H9 (cell line): ENCODE data around the gene PXDN. TPM values are rescaled to one million over a fixed set of nuclear protein-coding genes. Genes with fewer than 3 reads are reported as not detected.

Experiments used
- DNase-seq: peaks from one replicate; pipeline ENCODE4 v3.0.0-alpha.2; 2017
- H2AFZ ChIP-seq: one replicate; pipeline ENCODE4 v1.6.1; 2013; ENCODE audit warnings: mild to moderate bottlenecking, low read length, control low read depth, moderate library complexity
- H2AK5ac ChIP-seq: 2 replicates; pipeline ENCODE4 v1.6.1; 2013; ENCODE audit warnings: low read length, control low read depth, mixed read lengths; ENCODE audit not compliant: insufficient read length
- H2BK120ac ChIP-seq: one replicate; pipeline ENCODE4 v1.6.1; 2013; ENCODE audit warnings: low read depth, mild to moderate bottlenecking, low read length, control low read depth, inconsistent platforms; ENCODE audit not compliant: poor library complexity, severe bottlenecking
- H2BK12ac ChIP-seq: 2 replicates; pipeline ENCODE4 v1.6.1; 2013; ENCODE audit warnings: low read length, control low read depth, mixed read lengths, low read depth; ENCODE audit not compliant: insufficient read length
- H2BK15ac ChIP-seq: 2 replicates; pipeline ENCODE4 v1.6.1; 2013; ENCODE audit warnings: low read depth, low read length, control low read depth
- H2BK20ac ChIP-seq: one replicate; pipeline ENCODE4 v1.6.1; 2013; ENCODE audit warnings: low read depth, mild to moderate bottlenecking, low read length, control low read depth, inconsistent platforms; ENCODE audit not compliant: poor library complexity, severe bottlenecking
- H2BK5ac ChIP-seq: 2 replicates; pipeline ENCODE4 v1.6.1; 2013; ENCODE audit warnings: low read length, control low read depth, mixed read lengths; ENCODE audit not compliant: insufficient read length
- H3K14ac ChIP-seq: 2 replicates; pipeline ENCODE4 v1.6.1; 2013; ENCODE audit warnings: low read length, control low read depth; ENCODE audit not compliant: insufficient read depth
- H3K18ac ChIP-seq: 2 replicates; pipeline ENCODE4 v1.6.1; 2013; ENCODE audit warnings: low read depth, mild to moderate bottlenecking, mixed read lengths, low read length, control low read depth; ENCODE audit not compliant: insufficient read length
- H3K23ac ChIP-seq: 2 replicates; pipeline ENCODE4 v1.6.1; 2013; ENCODE audit warnings: low read length, control low read depth, mixed read lengths, low read depth; ENCODE audit not compliant: insufficient read length
- H3K23me2 ChIP-seq: 2 replicates; pipeline ENCODE4 v1.6.1; 2013; ENCODE audit warnings: low read depth, mild to moderate bottlenecking, mixed read lengths, low read length, control low read depth; ENCODE audit not compliant: insufficient read length, poor library complexity, severe bottlenecking
- H3K27ac ChIP-seq: 2 replicates; pipeline ENCODE4 v1.5.1; 2013; ENCODE audit warnings: low read length, control low read depth, mixed read lengths, low read depth; ENCODE audit not compliant: insufficient read length
- H3K27me3 ChIP-seq: 2 replicates; pipeline ENCODE4 v1.6.1; 2013; ENCODE audit warnings: low read length, control low read depth, inconsistent platforms; ENCODE audit not compliant: insufficient read depth
- H3K4ac ChIP-seq: 2 replicates; pipeline ENCODE4 v1.6.1; 2013; ENCODE audit warnings: low read depth, mild to moderate bottlenecking, control low read depth, inconsistent platforms, low read length, moderate library complexity
- H3K4me1 ChIP-seq: 2 replicates; pipeline ENCODE4 v1.6.1; 2013; ENCODE audit warnings: low read length, control low read depth, inconsistent platforms; ENCODE audit not compliant: insufficient read depth
- H3K4me2 ChIP-seq: 2 replicates; pipeline ENCODE4 v1.6.1; 2013; ENCODE audit warnings: low read length, control low read depth, mixed read lengths; ENCODE audit not compliant: insufficient read length, insufficient read depth
- H3K56ac ChIP-seq: 2 replicates; pipeline ENCODE4 v1.6.1; 2013; ENCODE audit warnings: low read depth, mild to moderate bottlenecking, mixed read lengths, low read length, control low read depth; ENCODE audit not compliant: insufficient read length
- H3K79me1 ChIP-seq: 2 replicates; pipeline ENCODE4 v1.6.1; 2013; ENCODE audit warnings: low read depth, mild to moderate bottlenecking, moderate library complexity, low read length, control low read depth, inconsistent platforms; ENCODE audit not compliant: insufficient read depth, poor library complexity, severe bottlenecking
- H3K79me2 ChIP-seq: 2 replicates; pipeline ENCODE4 v1.6.1; 2013; ENCODE audit warnings: low read length, control low read depth, inconsistent platforms; ENCODE audit not compliant: insufficient read depth
- H3K9ac ChIP-seq: 2 replicates; pipeline ENCODE4 v1.6.1; 2013; ENCODE audit warnings: low read length, control low read depth, mixed read lengths; ENCODE audit not compliant: insufficient read length; ENCODE audit errors: extremely low read depth
- H3K9me3 ChIP-seq: one replicate; pipeline ENCODE4 v1.6.1; 2013; ENCODE audit warnings: low read depth, low read length, inconsistent platforms; ENCODE audit not compliant: control insufficient read depth
- H3T11ph ChIP-seq: one replicate; pipeline ENCODE4 v1.6.1; 2013; ENCODE audit warnings: mild to moderate bottlenecking, low read length, control low read depth, inconsistent platforms
- H4K20me1 ChIP-seq: one replicate; pipeline ENCODE4 v1.6.1; 2013; ENCODE audit not compliant: control insufficient read depth, insufficient read length, insufficient read depth
- H4K5ac ChIP-seq: 2 replicates; pipeline ENCODE4 v1.6.1; 2013; ENCODE audit warnings: low read depth, mild to moderate bottlenecking, mixed read lengths, low read length, control low read depth; ENCODE audit not compliant: insufficient read length
- H4K8ac ChIP-seq: replicated peaks from 2 replicates; pipeline ENCODE4 v1.6.1; 2013; ENCODE audit warnings: low read length, control low read depth, mixed read lengths, low read depth; ENCODE audit not compliant: insufficient read length
- H4K91ac ChIP-seq: 2 replicates; pipeline ENCODE4 v1.6.1; 2013; ENCODE audit warnings: low read depth, mild to moderate bottlenecking, moderate library complexity, mixed read lengths, low read length, control low read depth; ENCODE audit not compliant: insufficient read length
- H3K27ac Mint-ChIP-seq, 3 experiments: 2 replicates in 2 of 3; 3 replicates in 1 of 3; pipeline ENCODE4 v1.8.0; 2020 to 2021; ENCODE audit warnings: mixed read lengths in 3 of 3, mild to moderate bottlenecking in 1 of 3, moderate library complexity in 1 of 3
- H3K27me3 Mint-ChIP-seq: 2 replicates; pipeline ENCODE4 v1.8.0; 2021; ENCODE audit warnings: low read depth, mild to moderate bottlenecking, moderate library complexity, mixed read lengths
- H3K36me3 Mint-ChIP-seq, 3 experiments: 2 replicates in 2 of 3; 3 replicates in 1 of 3; pipeline ENCODE4 v1.8.0; 2020 to 2021; ENCODE audit warnings: low read depth in 3 of 3, mixed read lengths in 3 of 3; ENCODE audit not compliant: insufficient read depth in 1 of 3
- H3K4me1 Mint-ChIP-seq, 2 experiments: 2 replicates each; pipeline ENCODE4 v1.8.0; 2020; ENCODE audit warnings: mixed read lengths in 2 of 2
- H3K4me3 Mint-ChIP-seq, 2 experiments: 2 replicates in 1 of 2; 3 replicates in 1 of 2; pipeline ENCODE4 v1.8.0; 2020 to 2021; ENCODE audit warnings: mild to moderate bottlenecking in 2 of 2, mixed read lengths in 2 of 2, moderate library complexity in 1 of 2
- H3K9me3 Mint-ChIP-seq, 2 experiments: 2 replicates in 1 of 2; 3 replicates in 1 of 2; pipeline ENCODE4 v1.8.0; 2020; ENCODE audit warnings: mild to moderate bottlenecking in 2 of 2, mixed read lengths in 2 of 2, moderate library complexity in 1 of 2
- WGBS: extraction: QIAGEN DNeasy Blood & Tissue Kit; methylation state at CpG from one replicate; pipeline ENCODE4 v1.1.7; 2013; ENCODE audit warnings: missing lambda C conversion rate, low lambda C conversion rate, mixed read lengths; ENCODE audit not compliant: insufficient read length; ENCODE audit errors: extremely low coverage; 5-methylcytosine and 5-hydroxymethylcytosine counted together
- total RNA-seq: library from RNA; stranded (reverse); gene quantifications from 2 replicates; pipeline ENCODE4 v1.2.1, GENCODE V29; 2021
- TF ChIP-seq, protein P1 (sequence below): fragments of 200-600 bp; sonication (generic); conservative IDR thresholded peaks from 3 replicates; pipeline ENCODE4 v1.8.0; 2021; ENCODE audit warnings: antibody characterized with exemption, mild to moderate bottlenecking

The PXDN gene
- total RNA-seq, 1 experiment from 2014 or later, result 146 TPM

GRCh38 chr2:1653956-1654695, 90.2 kb downstream of the PXDN start:
- Histone ChIP-seq H3K27ac (no peak overlapping the region), H3K9ac (no peak overlapping the region)
- peaks cover 29 to 52% (median 44%) of the 10 kb centered on the region in 3 experiments for H3K36me3 Mint-ChIP-seq

More at GRCh38 chr2:1653956-1654695, 90.2 kb downstream of the PXDN start:
- Mint-ChIP-seq H3K4me1 (peaks cover 0 to 14% of the 10 kb centered on the region in 2 experiments), H3K9me3 (no peaks in the 10 kb centered on the region), H3K4me3 (no peak overlapping the region), H3K27me3 (peaks cover 2% of the 10 kb centered on the region; the same call in 1 of the 2 replicates), H3K27ac (no peak overlapping the region)
- Histone ChIP-seq H2AFZ (no peak overlapping the region), H3K4me2 (no peak overlapping the region), H3K14ac (no peak overlapping the region), H3K79me2 (no peaks in the 10 kb centered on the region), H3T11ph (no peak overlapping the region), H3K18ac (no peak overlapping the region), H3K4ac (no peak overlapping the region), H2BK12ac (no peak overlapping the region), H3K27me3 (no peaks in the 10 kb centered on the region), H2BK15ac (no peak overlapping the region), H4K20me1 (peaks cover 5% of the 10 kb centered on the region), H3K23ac (no peak overlapping the region), H4K8ac (no peak overlapping the region), H3K9me3 (no peaks in the 10 kb centered on the region), H2BK5ac (no peak overlapping the region), H4K91ac (no peak overlapping the region), H3K56ac (no peak overlapping the region), H3K79me1 (no peaks in the 10 kb centered on the region), H3K23me2 (no peaks in the 10 kb centered on the region), H3K4me1 (no peaks in the 10 kb centered on the region; the same call in 1 of the 2 replicates), H2BK120ac (no peak overlapping the region), H2AK5ac (no peak overlapping the region), H4K5ac (no peak overlapping the region), H2BK20ac (no peak overlapping the region)
- WGBS, result 100% methylated on average over 1 of the region's 14 CpGs
- TF ChIP-seq, protein P1, sequence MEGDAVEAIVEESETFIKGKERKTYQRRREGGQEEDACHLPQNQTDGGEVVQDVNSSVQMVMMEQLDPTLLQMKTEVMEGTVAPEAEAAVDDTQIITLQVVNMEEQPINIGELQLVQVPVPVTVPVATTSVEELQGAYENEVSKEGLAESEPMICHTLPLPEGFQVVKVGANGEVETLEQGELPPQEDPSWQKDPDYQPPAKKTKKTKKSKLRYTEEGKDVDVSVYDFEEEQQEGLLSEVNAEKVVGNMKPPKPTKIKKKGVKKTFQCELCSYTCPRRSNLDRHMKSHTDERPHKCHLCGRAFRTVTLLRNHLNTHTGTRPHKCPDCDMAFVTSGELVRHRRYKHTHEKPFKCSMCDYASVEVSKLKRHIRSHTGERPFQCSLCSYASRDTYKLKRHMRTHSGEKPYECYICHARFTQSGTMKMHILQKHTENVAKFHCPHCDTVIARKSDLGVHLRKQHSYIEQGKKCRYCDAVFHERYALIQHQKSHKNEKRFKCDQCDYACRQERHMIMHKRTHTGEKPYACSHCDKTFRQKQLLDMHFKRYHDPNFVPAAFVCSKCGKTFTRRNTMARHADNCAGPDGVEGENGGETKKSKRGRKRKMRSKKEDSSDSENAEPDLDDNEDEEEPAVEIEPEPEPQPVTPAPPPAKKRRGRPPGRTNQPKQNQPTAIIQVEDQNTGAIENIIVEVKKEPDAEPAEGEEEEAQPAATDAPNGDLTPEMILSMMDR, result no peak
- no peak for DNase-seq
